ENCODE data around the gene STX1B. TPM values are rescaled to one million over a fixed set of nuclear protein-coding genes. Genes with fewer than 3 reads are reported as not detected.

Gene STX1B
- total RNA-seq, 1 donor from 2014 or later = 1.6 TPM

DNA sequence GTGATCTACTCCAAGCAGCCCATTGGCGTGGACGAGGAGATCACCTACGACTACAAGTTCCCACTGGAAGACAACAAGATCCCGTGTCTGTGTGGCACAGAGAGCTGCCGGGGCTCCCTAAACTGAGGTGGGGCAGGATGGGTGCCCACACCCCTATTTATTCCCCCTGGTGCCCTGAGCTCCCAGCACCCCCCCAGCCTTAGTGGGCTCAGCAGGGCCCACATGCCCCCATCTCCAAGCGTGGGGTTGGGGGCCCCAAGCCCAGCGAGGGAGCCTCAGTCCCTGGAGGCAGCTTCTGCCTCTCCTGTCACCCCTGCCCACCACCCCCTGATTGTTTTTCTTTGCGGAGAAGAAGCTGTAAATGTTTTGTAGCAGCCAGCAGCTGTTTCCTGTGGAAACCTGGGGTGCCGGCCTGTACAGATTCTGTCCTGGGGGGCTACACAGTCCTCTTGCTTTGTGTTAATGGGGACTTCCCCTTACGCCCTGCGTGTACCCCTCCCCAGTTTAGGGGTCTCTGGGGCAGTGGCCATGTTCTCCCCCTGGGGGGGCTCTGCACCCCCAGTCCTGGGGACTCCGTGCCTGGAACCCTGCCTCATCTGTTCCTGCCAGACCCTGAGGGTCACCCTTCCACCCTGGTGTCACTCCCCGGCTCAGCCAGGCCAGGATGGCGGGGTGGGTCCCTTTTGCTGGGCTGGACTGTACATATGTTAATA lies 26.4 kb downstream of the STX1B start:
- intact Hi-C loops (cut with DNase I) = loop anchor here (2.0 to 5.0 kb wide), 2 partner anchors 459 to 473 kb away; partner anchors contain the start of genes ARMC5 and ZNF843

DNA sequence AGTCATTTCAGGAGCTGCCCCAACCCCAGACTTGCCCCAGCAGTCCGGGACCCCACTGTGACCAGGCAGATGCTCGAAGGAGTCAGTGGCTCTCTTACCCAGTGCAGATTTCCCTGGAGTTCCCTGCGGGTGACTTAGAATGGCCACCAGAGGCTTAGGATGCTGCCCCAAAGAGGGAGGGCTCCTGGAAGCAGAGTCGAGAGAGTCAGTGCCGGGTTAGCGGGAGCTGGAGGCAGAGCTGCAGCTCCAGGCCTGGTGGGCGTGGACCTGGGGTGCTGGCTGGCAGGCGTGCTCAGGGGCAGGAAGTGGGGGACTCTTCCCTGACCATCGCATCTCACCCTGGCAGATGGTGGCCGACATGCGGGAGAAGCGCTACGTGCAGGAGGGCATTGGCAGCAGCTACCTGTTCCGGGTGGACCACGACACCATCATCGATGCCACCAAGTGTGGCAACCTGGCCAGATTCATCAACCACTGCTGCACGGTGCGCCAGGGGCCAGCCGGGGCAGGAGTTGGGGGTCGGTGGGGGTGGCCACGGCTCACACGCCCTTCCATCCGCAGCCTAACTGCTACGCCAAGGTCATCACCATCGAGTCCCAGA lies 27.0 kb downstream of the STX1B start:
- DNase-seq (ENCODE audit: low spot score) = no peak
- intact Hi-C loops (cut with DNase I) = loop anchor here (5.0 kb wide), 1 partner anchor 474 kb away; the partner anchor contains the start of gene ARMC5

More for the DNA sequence above, 26.4 kb downstream of the STX1B start:
- no peak for DNase-seq (ENCODE audit: low spot score)

DNA sequence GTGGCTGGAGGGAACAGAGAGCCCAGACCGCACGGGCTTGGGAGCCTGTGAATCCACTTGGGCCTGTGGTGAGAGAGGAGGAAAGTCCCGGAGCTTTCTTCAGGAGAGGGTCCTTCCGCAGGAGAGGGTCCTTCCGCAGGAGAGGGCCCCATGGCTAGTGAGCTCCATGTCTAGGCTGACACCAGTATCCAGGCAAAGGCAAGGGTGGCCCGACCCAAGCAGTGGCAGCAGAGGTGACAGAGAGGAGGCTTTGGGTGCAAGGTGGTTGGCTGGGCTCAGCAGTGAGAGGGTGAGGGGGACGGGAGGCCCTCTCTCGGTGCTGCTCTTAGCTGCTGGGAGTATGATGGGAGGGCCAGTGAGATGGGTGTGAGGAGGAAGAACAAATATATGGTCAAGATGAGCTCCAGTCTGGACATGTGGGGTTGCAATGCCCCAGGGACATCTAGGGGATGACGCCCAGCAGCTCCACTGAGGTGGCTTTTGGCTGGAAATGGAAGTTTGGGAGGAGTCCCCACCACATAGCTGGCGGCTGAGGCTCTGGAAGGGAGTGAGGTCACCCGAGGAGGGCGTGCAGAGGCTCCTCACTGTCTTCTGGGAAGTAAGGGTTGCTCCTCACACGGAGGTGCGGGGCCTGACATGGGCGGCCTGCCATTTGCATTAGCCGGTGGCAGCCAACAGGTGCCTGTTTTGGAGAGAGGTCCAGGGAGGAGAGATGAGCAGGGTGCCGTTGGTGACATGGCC lies 27.7 kb downstream of the STX1B start:
- DNase-seq (ENCODE audit: low spot score) = no peak
- intact Hi-C loops (cut with DNase I) = loop anchor here (5.0 kb wide), 1 partner anchor 475 kb away; the partner anchor contains the start of gene ARMC5

DNA sequence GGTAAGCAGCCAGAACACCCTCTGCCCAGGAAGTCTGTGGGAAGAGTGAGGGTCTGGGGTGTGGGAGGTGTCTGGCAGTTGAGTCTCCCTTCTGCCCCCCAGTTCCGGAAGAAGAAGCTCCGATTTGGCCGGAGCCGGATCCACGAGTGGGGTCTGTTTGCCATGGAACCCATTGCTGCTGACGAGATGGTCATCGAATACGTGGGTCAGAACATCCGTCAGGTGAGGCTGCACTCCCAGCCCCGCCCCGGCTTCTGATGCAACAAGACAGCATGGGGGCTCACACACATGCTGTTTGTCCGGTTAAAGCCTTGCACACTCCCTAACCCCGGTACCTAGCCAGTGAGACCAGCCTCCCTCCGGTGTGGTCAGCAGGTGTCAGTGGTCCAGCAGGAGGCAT lies 29.5 kb downstream of the STX1B start:
- intact Hi-C loops (cut with DNase I) = loop anchor here (5.0 kb wide), 1 partner anchor 476 kb away; the partner anchor contains the start of gene ARMC5
- DNase-seq (ENCODE audit: low spot score) = no peak

DNA sequence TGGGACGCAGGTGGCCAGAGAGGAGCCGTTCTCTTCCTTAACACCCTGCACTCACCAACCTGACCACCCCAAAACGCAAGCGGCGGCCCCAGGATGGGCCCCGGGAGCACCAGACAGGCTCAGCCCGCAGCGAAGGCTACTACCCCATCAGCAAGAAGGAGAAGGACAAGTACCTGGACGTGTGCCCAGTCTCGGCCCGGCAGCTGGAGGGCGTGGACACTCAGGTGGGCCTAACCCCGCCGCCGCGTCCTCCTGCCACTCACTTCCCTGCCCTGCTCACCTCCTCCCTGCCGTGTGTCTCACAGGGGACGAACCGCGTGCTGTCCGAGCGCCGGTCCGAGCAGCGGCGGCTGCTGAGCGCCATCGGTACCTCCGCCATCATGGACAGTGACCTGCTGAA lies 30.0 kb downstream of the STX1B start:
- intact Hi-C loops (cut with DNase I) = loop anchor here (5.0 kb wide), 1 partner anchor 477 kb away; the partner anchor contains the start of gene ARMC5
- DNase-seq (ENCODE audit: low spot score) = no peak

DNA sequence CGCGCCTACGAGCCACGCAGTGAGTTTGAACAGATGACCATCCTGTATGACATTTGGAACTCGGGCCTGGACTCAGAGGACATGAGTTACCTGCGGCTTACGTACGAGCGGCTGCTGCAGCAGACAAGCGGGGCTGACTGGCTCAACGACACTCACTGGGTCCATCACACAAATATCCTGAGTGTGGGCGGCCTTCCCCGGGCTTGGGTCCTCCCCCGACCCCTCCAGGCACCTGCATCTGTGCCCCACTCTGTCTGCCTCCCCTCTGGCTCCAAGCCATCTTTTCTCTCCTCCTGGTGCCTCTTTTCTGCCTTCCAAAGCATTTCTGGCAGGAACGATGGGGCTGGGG lies 30.4 kb downstream of the STX1B start:
- intact Hi-C loops (cut with DNase I) = loop anchor here (5.0 kb wide), 1 partner anchor 477 kb away; the partner anchor contains the start of gene ARMC5
- no peak for DNase-seq (ENCODE audit: low spot score)

DNA sequence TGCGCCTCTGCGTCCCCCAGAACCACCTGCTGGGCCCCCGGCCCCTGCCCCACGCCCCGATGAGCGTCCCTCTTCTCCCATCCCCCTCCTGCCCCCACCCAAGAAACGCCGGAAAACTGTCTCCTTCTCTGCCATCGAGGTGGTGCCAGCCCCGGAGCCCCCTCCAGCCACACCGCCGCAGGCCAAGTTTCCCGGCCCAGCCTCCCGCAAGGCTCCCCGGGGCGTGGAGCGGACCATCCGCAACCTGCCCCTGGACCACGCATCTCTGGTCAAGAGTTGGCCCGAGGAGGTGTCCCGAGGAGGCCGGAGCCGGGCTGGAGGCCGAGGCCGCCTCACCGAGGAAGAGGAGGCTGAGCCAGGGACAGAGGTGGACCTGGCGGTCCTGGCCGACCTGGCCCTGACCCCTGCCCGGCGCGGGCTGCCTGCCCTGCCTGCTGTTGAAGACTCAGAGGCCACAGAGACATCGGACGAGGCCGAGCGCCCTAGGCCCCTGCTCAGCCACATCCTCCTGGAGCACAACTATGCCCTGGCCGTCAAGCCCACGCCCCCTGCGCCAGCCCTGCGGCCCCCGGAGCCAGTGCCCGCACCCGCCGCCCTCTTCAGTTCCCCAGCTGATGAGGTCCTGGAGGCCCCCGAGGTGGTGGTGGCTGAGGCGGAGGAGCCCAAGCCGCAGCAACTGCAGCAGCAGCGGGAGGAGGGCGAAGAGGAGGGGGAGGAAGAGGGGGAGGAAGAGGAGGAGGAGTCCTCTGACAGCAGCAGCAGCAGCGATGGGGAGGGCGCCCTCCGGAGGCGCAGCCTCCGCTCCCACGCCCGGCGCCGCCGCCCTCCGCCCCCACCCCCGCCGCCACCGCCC lies 31.0 kb downstream of the STX1B start:
- no peak for DNase-seq (ENCODE audit: low spot score)
- intact Hi-C loops (cut with DNase I) = loop anchor here (5.0 kb wide), 1 partner anchor 478 kb away; the partner anchor contains the start of gene ARMC5

DNA sequence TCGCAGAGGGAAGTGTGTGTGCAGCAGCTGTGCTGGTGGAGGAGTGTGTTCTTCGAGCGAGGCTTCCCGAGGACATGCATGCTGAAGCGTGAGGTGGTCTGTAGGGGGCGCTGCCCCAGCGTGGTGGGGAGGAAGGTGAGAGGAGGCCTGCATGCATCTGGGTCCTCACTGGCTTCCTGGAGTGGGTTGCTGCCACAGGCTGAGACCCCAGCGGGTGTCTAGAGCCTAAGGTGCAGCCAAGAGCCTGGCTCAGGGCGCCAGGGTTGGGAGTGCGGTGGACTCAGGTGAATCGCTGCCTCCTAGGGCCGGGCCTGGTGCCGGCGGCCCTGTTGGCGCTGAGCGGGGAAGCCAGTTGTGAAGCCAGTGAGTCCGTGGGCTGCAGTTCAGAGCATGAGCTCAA lies 32.9 kb downstream of the STX1B start:
- no peak for DNase-seq (ENCODE audit: low spot score)
- intact Hi-C loops (cut with DNase I) = no loop called here

DNA sequence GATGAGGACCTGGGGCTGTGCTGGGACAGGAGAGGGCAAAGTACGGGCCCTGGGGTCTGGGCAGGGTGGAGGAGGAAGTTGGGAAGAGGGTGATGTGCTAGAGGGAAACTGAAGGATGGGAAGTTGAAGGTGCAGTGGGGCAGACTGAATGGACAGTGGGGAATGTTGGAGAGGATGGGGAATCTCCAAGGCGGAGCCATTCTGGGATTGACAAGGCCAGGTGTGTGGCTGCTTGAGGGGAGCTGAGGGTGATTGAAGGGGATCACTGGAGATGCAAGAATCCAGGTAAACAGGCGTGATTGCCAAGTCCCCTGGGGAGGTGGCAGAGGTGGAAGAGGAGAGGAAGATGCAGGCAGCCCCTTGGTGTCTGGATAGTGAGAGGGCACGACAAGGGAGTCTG lies 34.0 kb downstream of the STX1B start:
- no peak for DNase-seq (ENCODE audit: low spot score)
- intact Hi-C loops (cut with DNase I) = no loop called here

DNA sequence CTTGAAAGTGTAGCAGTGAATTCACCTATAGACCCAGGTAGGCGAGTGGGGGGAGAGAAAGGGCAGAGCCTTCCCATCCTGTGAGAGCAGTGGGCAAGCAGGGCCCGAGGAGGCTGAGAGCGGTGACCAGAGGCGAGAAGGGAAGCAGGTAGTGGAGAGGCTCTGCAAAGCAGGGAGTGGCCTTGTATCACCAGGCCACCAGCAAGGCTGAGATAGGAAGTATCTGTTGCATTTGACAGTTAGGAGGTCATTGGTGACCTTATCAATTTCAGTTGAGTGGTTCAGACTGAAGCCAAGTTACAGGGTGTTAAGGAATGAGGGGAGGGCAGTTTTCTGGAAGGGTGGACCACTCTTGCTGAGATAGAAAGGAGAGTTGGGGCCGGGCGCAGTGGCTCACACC lies 36.1 kb downstream of the STX1B start:
- intact Hi-C loops (cut with DNase I) = no loop called here
- no peak for DNase-seq (ENCODE audit: low spot score)

DNA sequence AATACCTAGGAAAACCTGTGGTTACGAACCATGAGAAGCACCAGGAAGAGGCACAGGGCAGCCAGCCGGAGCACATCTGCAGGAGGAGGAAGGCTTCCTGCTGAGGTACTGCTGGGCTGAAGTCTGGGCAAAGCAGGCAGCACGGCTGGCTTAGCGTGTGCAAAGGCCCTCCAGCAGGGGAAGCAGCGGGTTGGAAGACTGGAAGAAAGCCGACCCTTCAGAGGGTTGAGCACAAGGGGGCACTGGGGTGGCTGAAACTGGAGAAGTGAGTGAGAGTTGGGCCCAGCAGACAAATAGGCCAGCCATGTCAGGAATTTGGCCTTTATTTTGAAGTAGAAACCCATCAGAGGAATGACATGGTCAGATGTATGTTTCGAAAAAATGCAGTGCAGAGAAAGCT lies 37.6 kb downstream of the STX1B start:
- no peak for DNase-seq (ENCODE audit: low spot score)
- intact Hi-C loops (cut with DNase I) = no loop called here

DNA sequence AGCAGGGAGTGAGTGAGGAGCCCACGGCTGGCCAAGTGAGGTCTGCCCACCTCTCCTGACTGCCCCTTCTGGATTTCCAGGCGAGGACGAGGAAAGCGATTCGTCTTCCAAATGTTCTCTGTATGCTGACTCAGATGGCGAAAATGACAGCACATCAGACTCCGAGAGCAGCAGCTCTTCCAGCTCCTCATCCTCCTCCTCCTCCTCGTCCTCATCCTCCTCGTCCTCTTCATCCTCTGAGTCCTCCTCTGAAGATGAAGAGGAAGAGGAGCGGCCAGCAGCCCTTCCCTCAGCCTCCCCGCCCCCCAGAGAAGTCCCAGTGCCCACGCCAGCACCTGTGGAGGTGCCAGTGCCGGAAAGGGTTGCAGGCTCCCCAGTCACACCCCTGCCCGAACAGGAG lies 39.1 kb downstream of the STX1B start:
- intact Hi-C loops (cut with DNase I) = no loop called here

DNA sequence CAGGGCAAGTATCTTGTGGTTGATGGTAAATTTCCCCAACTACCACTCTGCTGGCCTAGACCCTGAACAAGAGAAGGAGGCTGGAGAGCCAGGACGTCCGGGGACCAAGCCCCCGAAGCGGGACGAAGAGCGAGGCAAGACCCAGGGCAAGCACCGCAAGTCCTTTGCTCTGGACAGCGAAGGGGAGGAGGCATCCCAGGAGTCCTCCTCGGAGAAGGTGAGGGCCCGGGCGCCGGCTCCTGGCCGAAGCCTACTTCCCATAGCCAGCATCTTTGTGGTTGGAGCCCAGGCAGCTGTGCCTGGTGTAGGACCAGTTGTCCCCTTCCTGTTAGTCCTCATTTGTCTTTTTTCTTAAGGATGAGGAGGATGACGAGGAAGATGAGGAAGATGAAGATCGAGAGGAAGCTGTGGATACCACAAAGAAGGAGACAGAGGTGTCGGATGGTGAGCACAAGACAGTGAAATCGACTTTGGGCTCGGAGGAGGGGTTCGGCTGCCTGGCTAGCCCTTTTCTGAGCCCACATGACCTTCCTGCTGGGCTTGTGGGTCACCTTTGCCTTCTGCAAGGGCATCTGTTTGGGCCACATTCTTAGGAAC lies 41.1 kb downstream of the STX1B start:
- no peak for DNase-seq (ENCODE audit: low spot score)
- intact Hi-C loops (cut with DNase I) = no loop called here

More for the DNA sequence above, 39.1 kb downstream of the STX1B start:
- no peak for DNase-seq (ENCODE audit: low spot score)

DNA sequence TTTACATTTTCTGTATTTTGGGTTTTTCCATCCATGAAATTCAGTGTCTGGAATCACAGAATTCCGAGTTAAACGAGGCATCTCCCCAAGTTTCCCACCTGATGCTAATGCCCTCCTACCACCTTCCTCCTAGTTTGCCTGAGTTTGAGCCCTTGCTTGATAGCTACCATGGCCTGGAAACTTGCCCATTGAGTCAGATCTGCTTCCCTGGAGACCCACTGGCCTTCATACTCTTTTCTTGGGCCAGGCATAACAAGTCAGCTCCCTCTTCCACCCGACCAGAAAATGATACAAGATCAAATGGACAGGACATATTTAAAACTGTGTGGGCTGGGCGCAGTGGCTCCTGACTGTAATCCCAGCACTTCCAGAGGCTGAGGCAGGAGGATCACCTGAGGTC lies 42.6 kb downstream of the STX1B start:
- intact Hi-C loops (cut with DNase I) = no loop called here
- no peak for DNase-seq (ENCODE audit: low spot score)

DNA sequence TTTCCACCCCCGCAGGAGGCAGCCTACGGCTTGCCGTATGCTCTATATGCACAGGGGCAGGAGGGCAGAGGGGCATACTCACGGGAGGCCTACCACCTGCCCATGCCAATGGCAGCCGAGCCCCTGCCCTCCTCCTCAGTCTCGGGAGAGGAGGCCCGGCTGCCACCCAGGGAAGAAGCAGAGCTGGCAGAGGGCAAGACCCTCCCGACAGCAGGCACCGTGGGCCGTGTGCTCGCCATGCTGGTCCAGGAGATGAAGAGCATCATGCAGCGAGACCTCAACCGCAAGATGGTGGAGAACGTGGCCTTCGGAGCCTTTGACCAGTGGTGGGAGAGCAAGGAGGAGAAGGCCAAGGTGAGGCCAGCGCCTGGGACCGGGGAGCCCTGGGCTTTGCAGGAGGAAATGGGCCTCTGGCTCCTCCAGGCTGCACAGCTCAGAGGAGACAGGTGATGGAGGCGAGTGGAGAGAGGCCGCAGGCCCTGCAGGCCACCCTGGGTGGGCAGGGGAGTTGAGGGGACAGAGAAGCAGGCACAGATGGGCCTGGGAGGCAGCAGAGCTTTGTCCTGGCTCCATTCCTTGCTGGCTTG lies 44.3 kb downstream of the STX1B start:
- intact Hi-C loops (cut with DNase I) = no loop called here
- no peak for DNase-seq (ENCODE audit: low spot score)

DNA sequence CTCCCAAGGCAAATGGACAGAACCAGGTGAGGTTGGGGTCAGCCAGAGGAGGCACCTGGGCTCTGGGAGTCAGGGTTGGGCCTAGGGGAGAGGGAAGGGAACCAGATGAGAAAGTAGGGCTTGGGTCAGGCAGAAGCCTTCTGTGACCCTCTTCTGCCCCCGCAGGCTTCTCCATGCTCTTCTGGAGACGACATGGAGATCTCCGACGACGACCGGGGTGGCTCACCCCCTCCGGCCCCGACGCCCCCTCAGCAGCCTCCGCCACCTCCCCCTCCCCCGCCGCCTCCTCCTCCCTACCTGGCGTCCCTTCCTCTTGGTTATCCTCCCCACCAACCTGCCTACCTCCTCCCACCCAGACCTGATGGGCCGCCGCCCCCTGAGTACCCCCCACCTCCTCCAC lies 45.0 kb downstream of the STX1B start:
- DNase-seq (ENCODE audit: low spot score) = no peak
- intact Hi-C loops (cut with DNase I) = no loop called here

DNA sequence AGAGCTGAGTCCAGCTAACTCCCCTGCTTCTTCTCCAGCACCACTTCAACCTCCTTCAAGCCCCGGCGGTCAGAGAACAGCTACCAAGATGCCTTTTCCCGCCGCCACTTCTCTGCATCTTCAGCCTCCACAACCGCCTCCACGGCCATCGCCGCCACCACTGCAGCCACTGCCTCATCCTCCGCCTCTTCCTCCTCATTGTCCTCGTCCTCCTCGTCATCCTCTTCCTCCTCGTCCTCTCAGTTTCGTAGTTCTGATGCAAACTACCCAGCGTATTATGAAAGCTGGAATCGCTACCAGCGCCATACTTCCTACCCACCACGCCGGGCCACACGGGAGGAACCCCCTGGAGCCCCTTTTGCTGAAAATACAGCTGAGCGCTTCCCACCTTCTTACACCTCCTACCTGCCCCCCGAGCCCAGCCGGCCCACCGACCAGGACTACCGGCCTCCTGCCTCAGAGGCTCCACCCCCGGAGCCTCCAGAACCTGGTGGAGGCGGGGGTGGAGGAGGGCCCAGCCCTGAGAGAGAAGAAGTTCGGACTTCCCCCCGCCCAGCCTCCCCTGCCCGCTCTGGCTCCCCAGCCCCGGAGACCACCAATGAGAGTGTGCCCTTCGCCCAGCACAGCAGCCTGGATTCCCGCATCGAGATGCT lies 45.7 kb downstream of the STX1B start:
- intact Hi-C loops (cut with DNase I) = no loop called here
- no peak for DNase-seq (ENCODE audit: low spot score)

DNA sequence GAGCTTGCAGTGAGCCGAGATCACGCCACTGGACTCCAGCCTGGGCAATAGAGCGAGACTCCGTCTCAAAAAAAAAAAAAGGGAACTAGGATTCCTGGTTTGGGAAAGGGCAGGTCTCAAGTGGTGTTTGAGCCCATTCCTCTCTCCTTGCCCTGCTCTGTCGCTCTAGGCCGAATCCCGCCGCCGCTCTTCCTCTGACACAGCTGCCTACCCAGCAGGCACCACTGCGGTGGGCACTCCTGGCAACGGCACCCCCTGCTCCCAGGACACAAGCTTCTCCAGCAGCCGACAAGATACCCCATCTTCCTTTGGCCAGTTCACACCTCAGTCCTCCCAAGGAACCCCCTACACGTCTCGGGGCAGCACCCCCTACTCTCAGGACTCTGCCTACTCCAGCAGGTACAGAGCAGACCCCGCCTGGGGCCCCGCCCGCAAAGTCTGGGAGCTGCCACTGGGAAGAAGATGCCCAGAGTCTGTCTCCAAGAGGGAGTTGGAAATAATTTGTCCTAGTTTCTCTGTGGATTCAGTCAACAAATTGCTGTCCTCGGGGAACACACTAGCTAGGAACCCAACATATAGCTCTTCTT lies 46.4 kb downstream of the STX1B start:
- no peak for DNase-seq (ENCODE audit: low spot score)

More for the DNA sequence above, 46.4 kb downstream of the STX1B start:
- intact Hi-C loops (cut with DNase I) = no loop called here

Data from cardiac septum (tissue), 1 donor.